Measurements from ENCODE around the gene STXBP6.

DNA sequence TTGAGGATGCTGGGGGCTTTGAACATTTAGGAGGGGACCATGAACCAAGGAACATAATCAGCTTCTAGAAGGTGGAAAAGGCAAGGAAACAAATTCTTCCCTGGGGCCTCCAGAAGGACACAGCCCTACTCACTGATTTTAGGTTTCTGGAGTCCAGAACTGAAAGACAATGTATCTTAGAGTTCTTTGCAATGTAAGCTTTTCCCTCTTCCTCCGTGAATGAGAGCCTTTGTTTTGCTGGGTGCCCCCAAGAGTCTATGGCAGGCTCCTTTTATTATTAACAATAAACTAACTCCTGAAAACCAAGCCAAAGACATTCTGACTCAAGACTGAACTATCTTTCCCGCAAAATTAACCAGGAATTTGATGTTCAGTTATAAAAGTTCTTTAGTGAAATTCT is 204.1 kb downstream of the STXBP6 start:
- TF ChIP-seq ZFX (IDR thresholded peaks at IDR 0.05) = no peak
- TF ChIP-seq, protein P1, sequence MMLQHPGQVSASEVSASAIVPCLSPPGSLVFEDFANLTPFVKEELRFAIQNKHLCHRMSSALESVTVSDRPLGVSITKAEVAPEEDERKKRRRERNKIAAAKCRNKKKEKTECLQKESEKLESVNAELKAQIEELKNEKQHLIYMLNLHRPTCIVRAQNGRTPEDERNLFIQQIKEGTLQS (IDR thresholded peaks at IDR 0.05) = no peak
- no peak for TF ChIP-seq POLR2AphosphoS5 (IDR thresholded peaks at IDR 0.05; ENCODE audit: low read depth, low read length)
- TF ChIP-seq ZNF274 (IDR thresholded peaks at IDR 0.05; ENCODE audit: low read depth, low read length) = no peak

Measured in HCT116 (cell line).